A549 treated with Hydrocortisone at 1 μM for 4 hours (cell line): Measurements from ENCODE around the gene AOX1. TPM values are rescaled to one million over a fixed set of nuclear protein-coding genes. Genes with fewer than 3 reads are reported as not detected.

Experiments used
- total RNA-seq: library from RNA; stranded (reverse); fragments of 200-300 nt; extraction: Qiagen RNA extraction; gene quantifications from 5 replicates; pipeline ENCODE4 v1.2.3, GENCODE V29; 2022

Gene AOX1
- total RNA-seq, result 4.1 to 8.6 TPM (median 4.8 TPM) in 5 replicates

DNA sequence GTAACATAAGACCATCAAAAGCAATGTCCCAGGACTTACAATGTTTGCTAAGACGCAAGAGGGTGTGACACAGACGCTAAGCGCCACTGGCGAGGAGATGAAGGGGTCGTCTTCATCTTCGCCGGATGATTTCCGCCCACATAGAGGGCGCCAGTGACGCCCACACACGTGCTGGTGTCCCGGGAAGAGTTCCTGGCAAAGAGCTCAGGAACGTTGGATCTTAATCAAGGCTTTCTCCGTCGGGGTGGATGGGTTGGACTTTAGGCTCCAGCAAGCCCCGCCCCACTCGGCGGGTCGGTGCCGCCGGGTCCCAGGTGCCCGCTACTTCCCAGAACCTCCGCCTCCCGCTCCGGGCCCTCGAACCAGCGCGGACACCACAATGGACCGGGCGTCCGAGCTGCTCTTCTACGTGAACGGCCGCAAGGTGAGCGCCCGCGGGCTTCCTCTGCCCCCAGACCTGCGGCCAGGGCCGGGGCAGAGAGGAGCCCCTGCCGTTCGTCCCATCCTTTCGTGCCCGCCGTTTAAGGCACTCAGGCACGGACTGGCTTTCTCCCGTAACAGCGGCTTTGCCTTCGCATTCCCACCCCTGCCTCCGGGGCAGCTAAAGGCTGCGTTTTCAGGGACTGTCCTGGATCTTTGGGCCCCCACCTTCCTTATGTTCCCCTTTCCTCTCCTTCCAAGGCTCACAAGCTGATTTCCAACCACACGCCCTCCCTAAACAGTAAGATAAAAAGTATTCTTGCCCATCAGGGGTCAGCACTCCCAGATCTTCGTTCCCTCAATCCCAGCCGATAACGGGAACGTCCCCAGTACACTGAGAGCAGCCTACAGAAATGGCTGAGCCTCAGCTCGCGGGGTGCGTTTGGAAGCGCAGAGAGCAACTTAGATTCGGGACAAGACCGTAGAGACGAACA, at the start of gene AOX1:
Gene AOX1 (plus strand): TSS at position 285 of the 914 bp plus-strand sequence. CDS start 95 bp downstream, at position 380.

Other genes with a start within 250 kb of the AOX1 start
- 10.6 to 13.3 TPM (median 10.8 TPM) in 5 replicates for gene KCTD18, start 75.9 kb upstream of the AOX1 start, total RNA-seq
- gene SGO2, start 59.8 kb upstream of the AOX1 start, total RNA-seq, result 10.8 to 17.5 TPM (median 13.2 TPM) in 5 replicates
- gene BZW1, start 225.9 kb downstream of the AOX1 start, total RNA-seq, result 358 to 773 TPM (median 439 TPM) in 5 replicates